Activated CD4-positive, CD25-positive, alpha-beta regulatory T cell (primary cell): ENCODE results near the gene LMAN2L.
A peak's percentile ranks its signal among the peaks of the same experiment; 100 is the strongest.

Experiments
- DNase-seq, 4 experiments: peaks; one replicate each; lab custom pipeline; 2025; lab: John Stamatoyannopoulos, UW

LMAN2L gene

GRCh38 chr2:96739633-96740428 lies at the start of gene LMAN2L:
Gene LMAN2L, minus strand, starts transcription at chr2:96740064. Its CDS starts 24 bp downstream, at chr2:96740040.
- DNase-seq: peak; percentile 91 to 95 (median 93)

GRCh38 chr2:96789245-96789617 lies 49.4 kb upstream of the LMAN2L start:
- no peak for DNase-seq

GRCh38 chr2:96788442-96789244 lies 48.8 kb upstream of the LMAN2L start:
- DNase-seq: no peak

GRCh38 chr2:96787411-96787810 lies 47.5 kb upstream of the LMAN2L start:
- DNase-seq: no peak

- DNase-seq: no peak
These were observed 43.5 kb upstream of the LMAN2L start for GRCh38 chr2:96783388-96783787.

GRCh38 chr2:96775160-96775559 lies 35.3 kb upstream of the LMAN2L start:
- DNase-seq: no peak

GRCh38 chr2:96773922-96774321 lies 34.1 kb upstream of the LMAN2L start:
- DNase-seq: no peak

GRCh38 chr2:96772903-96773671 lies 33.2 kb upstream of the LMAN2L start:
- no peak for DNase-seq

- DNase-seq: no peak
These were observed 32.1 kb upstream of the LMAN2L start for GRCh38 chr2:96771796-96772618.

- no peak for DNase-seq
These were observed 30.8 kb upstream of the LMAN2L start for GRCh38 chr2:96770442-96771202.

GRCh38 chr2:96769814-96770213 lies 29.9 kb upstream of the LMAN2L start:
- DNase-seq: no peak

GRCh38 chr2:96768083-96768561 lies 28.3 kb upstream of the LMAN2L start:
- no peak for DNase-seq

- DNase-seq: no peak
These were observed 27.4 kb upstream of the LMAN2L start for GRCh38 chr2:96767135-96767871.

- no peak for DNase-seq
These were observed 24.4 kb upstream of the LMAN2L start for GRCh38 chr2:96764253-96764637.

- peak in 1 of 4 experiments; percentile 15 for DNase-seq
These were observed 23.8 kb upstream of the LMAN2L start for GRCh38 chr2:96763511-96764252.

GRCh38 chr2:96762529-96763311 lies 22.9 kb upstream of the LMAN2L start:
- no peak for DNase-seq

GRCh38 chr2:96760986-96761832 lies 21.3 kb upstream of the LMAN2L start:
- peak; percentile 65 to 79 (median 72) for DNase-seq
